GM19452 (cell line): ENCODE data around the gene EGFL6.

Source experiments
- ATAC-seq: cut with Tn5 transposase; IDR thresholded peaks from one replicate; pipeline ENCODE4 v1.9.1; 2021; ENCODE audit not compliant: unreplicated experiment

The EGFL6 gene, protein sequence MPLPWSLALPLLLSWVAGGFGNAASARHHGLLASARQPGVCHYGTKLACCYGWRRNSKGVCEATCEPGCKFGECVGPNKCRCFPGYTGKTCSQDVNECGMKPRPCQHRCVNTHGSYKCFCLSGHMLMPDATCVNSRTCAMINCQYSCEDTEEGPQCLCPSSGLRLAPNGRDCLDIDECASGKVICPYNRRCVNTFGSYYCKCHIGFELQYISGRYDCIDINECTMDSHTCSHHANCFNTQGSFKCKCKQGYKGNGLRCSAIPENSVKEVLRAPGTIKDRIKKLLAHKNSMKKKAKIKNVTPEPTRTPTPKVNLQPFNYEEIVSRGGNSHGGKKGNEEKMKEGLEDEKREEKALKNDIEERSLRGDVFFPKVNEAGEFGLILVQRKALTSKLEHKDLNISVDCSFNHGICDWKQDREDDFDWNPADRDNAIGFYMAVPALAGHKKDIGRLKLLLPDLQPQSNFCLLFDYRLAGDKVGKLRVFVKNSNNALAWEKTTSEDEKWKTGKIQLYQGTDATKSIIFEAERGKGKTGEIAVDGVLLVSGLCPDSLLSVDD

DNA sequence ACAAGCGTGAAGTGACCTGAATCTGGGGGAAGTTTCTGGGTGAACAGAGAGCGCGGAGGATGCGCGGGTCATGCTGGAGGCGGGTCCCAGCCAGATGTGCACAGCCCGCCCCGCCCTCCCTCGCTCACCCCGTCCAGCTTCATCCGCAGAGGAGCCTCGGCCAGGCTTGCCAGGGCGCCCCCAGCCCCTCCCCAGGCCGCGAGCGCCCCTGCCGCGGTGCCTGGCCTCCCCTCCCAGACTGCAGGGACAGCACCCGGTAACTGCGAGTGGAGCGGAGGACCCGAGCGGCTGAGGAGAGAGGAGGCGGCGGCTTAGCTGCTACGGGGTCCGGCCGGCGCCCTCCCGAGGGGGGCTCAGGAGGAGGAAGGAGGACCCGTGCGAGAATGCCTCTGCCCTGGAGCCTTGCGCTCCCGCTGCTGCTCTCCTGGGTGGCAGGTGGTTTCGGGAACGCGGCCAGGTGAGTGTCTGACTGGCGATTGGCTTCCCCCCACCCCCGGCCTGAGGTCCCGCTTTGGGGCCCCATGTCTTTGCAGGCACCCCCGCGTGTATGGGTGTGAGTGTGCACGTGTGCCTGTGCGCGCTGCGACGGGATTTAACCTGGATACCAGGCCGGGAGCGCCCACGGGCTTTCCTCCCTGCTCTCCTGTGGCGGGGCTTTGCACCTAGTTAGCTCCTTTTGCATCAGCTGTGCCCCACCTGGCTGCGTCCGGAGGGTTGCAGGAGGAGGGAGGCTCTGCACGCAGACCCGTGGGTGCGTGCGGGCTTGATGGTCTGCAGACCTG is at the start of gene EGFL6:
TSS of gene EGFL6 (plus strand) at position 123 of the 782 bp plus-strand sequence. CDS start at position 384, 261 bp downstream.
- no peak for ATAC-seq

DNA sequence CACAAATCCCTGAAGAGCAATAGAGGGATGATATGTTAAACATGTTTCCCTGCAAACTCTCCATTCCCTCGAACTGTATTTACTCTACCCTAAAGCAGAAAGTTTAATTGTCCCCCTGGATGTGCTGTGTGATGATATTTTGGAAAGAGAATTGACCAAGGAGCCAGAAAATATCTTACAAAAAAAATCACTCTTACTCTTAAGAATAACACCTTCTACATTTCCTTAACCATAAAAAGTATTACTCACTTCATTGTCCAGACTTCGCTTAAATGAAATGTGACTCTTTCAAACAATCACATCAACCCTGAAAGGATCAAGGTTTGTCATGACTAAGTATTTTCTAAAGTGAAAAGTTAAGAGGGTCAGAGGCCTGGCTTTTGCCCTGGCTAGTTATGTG is 49.0 kb upstream of the EGFL6 start:
- ATAC-seq: no peak

- no peak for ATAC-seq
Observed at GRCh38 chrX:13520936-13521335, 48.5 kb upstream of the EGFL6 start.

DNA sequence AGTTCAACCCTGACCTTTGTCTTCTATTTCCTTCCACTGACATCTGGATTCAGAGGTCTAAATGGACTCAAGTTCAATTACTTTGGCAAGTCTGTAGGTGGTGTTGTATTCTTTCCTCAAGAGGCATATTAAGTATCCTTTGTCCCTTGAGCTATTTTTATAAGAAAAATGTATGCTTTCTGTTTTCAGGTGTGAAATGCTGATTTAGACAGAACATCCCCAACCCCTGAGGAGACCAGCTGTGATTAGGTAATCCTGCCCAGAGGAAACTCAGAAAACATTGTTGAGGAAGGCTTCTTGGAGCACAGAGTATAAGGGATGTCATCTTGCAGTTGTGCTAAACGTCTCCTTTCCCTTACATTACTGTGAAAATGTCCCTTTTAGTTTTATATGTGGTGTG is 46.6 kb upstream of the EGFL6 start:
- ATAC-seq: no peak

DNA sequence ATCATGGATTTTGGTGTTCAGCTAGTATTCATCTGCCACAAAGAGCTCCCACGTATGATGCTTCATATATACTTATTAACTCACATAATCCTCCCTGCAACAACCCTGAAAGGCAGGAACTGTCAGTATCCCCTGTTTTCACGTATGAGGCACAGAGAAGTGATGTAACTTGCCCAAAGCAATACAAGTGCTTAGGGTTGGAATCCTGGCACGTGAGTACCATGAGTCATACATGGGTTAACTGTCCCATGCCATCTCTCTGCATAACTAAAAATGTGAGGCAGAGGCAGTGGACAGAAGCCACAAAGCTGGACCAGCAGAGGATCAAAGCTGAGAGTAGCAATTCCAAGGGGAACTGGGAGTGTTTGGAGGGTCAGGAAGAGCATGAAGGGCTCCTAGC is 35.7 kb upstream of the EGFL6 start:
- ATAC-seq: no peak

GRCh38 chrX:13535376-13536165 is 33.8 kb upstream of the EGFL6 start:
- ATAC-seq: no peak

- ATAC-seq: no peak
Observed at GRCh38 chrX:13536551-13536950, 32.9 kb upstream of the EGFL6 start.

DNA sequence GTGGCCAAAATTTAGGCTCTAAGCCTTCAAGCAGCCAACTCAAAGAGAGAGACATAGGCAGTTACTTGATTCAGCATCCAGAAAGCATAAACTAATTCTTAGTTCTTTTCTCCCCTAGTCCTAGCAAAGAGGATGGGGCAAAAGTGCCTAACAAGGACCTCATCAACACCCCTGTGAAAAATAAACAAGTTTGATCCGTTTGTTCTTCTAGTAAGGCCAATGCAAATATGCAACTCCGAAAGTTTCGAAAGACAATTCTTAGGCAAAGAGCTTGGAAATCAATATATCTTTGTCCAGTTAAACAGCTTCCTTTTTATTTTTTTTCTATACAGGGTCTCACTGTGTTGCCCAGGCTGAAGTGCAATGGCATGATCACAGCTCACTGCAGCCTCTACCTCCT is 31.0 kb upstream of the EGFL6 start:
- no peak for ATAC-seq

GRCh38 chrX:13540602-13541001 is 28.8 kb upstream of the EGFL6 start:
- ATAC-seq: no peak

GRCh38 chrX:13545726-13546125 is 23.7 kb upstream of the EGFL6 start:
- no peak for ATAC-seq

DNA sequence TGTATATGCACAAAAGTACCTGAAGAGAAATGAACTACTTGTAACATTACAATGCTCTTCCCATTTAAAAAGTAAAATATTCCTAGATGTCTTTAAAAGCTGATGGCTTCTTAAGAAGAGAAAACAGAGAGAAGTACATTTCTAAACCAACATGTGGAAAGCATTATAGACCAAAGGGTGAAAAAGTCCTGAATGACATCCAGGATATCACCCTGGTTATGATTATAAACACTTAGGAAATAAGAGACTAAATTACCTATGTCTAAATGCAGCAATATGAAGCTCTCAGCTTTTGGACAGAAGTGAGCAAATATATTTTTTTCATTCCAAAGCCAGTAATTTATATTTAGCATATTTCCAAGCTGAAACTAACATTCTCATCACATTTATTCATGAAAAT is 21.7 kb upstream of the EGFL6 start:
- ATAC-seq: no peak

DNA sequence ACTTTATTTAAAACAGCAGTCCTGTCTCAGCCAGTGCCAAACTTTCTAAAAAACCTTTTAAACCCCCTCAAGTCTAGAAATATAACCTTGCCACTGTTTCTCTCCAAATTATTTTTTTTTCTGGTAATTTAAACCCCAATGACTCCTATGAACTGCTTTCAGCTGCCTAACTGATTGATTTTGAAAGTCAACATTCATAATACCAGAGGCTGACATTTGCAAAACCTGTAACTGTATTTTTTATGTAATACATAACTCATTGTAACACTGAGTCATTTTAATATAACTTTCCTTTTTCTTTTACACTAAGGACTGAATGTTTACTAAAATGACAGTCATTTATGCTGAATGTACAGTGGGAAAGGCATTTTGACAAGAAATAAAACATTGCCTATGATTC is 19.1 kb upstream of the EGFL6 start:
- no peak for ATAC-seq

GRCh38 chrX:13551610-13552009 is 17.8 kb upstream of the EGFL6 start:
- ATAC-seq: no peak

- ATAC-seq: no peak
Observed at GRCh38 chrX:13552892-13553291, 16.5 kb upstream of the EGFL6 start.

GRCh38 chrX:13565511-13565910 is 3.9 kb upstream of the EGFL6 start:
- ATAC-seq: no peak

- no peak for ATAC-seq
Observed at GRCh38 chrX:13570261-13570605, 832 bp downstream of the EGFL6 start.

- no peak for ATAC-seq
Observed at GRCh38 chrX:13571136-13571535, 1.7 kb downstream of the EGFL6 start.

- no peak for ATAC-seq
Observed at GRCh38 chrX:13574600-13574999, 5.2 kb downstream of the EGFL6 start.

GRCh38 chrX:13579661-13580060 is 10.3 kb downstream of the EGFL6 start:
- no peak for ATAC-seq

GRCh38 chrX:13581554-13581953 is 12.2 kb downstream of the EGFL6 start:
- no peak for ATAC-seq

DNA sequence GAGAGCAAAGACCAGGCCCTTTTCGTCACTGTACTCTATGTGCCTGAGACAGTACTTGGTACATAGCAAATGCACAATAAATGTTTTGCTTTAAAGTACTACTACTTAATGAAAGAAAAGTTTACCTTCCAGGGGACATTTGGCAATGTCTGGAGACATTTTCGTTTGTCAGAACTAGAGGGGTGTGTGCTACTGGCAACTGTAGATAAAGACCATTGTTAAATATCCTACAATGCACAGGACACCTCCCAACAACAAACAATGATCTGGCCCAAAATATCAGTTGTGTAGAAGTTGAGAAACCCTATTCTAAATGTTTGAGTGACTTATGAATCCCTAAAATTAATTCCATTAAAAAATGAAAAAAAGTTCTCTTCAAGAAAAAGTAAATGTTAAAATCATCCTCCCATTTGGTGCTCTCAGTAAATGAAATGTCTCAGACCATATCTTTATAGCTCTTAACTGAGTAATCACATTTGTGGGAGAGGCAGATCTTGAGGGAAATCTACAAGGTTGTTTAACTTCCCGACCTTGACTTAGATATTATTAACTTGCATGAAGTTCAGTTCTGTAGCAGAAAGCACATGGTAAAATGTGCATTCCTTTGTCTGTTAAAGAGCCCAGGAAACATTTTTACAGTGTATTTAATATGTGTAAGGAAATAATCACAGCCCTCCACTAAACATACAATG is 18.5 kb downstream of the EGFL6 start:
- no peak for ATAC-seq
